HG02678 (cell line): ENCODE results near the gene MPDZ.
A peak's percentile ranks its signal among the peaks of the same experiment; 100 is the strongest.

ENCODE experiments used
- ATAC-seq: cut with Tn5 transposase; IDR thresholded peaks from one replicate; pipeline ENCODE4 v1.9.1; 2021; ENCODE audit warnings: mild to moderate bottlenecking, moderate library complexity; ENCODE audit not compliant: unreplicated experiment

The MPDZ gene

GRCh38 chr9:13090628-13091027 lies 188.9 kb downstream of the MPDZ start:
- no peak for ATAC-seq

GRCh38 chr9:13089666-13090065 lies 189.8 kb downstream of the MPDZ start:
- no peak for ATAC-seq

- peak; percentile 71 for ATAC-seq
Measured at GRCh38 chr9:13088720-13089427, 190.6 kb downstream of the MPDZ start.

GRCh38 chr9:13083963-13084528 lies 195.4 kb downstream of the MPDZ start:
- ATAC-seq, result no peak

- ATAC-seq, result no peak
Measured at GRCh38 chr9:13083366-13083765, 196.1 kb downstream of the MPDZ start.

- ATAC-seq, result no peak
Measured at GRCh38 chr9:13082796-13083195, 196.7 kb downstream of the MPDZ start.

GRCh38 chr9:13078164-13078563 lies 201.3 kb downstream of the MPDZ start:
- no peak for ATAC-seq

GRCh38 chr9:13076616-13077015 lies 202.9 kb downstream of the MPDZ start:
- no peak for ATAC-seq

- no peak for ATAC-seq
Measured at GRCh38 chr9:13071921-13072320, 207.6 kb downstream of the MPDZ start.

- ATAC-seq, result no peak
Measured at GRCh38 chr9:13070612-13071595, 208.6 kb downstream of the MPDZ start.

- ATAC-seq, result no peak
Measured at GRCh38 chr9:13069498-13069897, 210.0 kb downstream of the MPDZ start.

GRCh38 chr9:13064676-13065075 lies 214.8 kb downstream of the MPDZ start:
- ATAC-seq, result no peak

GRCh38 chr9:13063880-13064459 lies 215.5 kb downstream of the MPDZ start:
- no peak for ATAC-seq

- ATAC-seq, result no peak
Measured at GRCh38 chr9:13061390-13061789, 218.1 kb downstream of the MPDZ start.
